22Rv1 (cell line): ENCODE measurements around the gene ASTN2.

Source experiments
- H3K27ac ChIP-seq: fragments of 450-650 bp; 2 replicates; pipeline ENCODE4 v1.5.1; 2017
- CTCF ChIP-seq: fragments of 450-650 bp; IDR thresholded peaks from 2 replicates; pipeline ENCODE4 v1.5.1; 2017; ENCODE audit warnings: mild to moderate bottlenecking
- ZFX ChIP-seq: fragments of 450-650 bp; IDR thresholded peaks from 2 replicates; pipeline ENCODE4 v1.6.1; 2017; ENCODE audit warnings: antibody characterized with exemption, borderline replicate concordance

Gene ASTN2

GRCh38 chr9:116623715-116624114, 791.1 kb downstream of the ASTN2 start:
- TF ChIP-seq CTCF (no peak), ZFX (no peak)
- H3K27ac ChIP-seq = no peak overlapping the region

GRCh38 chr9:116617389-116617788, 797.5 kb downstream of the ASTN2 start:
- H3K27ac ChIP-seq = no peak overlapping the region
- TF ChIP-seq ZFX (no peak), CTCF (no peak)

- TF ChIP-seq CTCF (no peak), ZFX (no peak)
- no peak overlapping the region for H3K27ac ChIP-seq
These were observed 798.4 kb downstream of the ASTN2 start for GRCh38 chr9:116616304-116616914.

GRCh38 chr9:116608064-116608463, 806.8 kb downstream of the ASTN2 start:
- H3K27ac ChIP-seq = no peak overlapping the region
- no peak for TF ChIP-seq ZFX

- TF ChIP-seq CTCF = no peak
- no peak for TF ChIP-seq ZFX
- no peak overlapping the region for H3K27ac ChIP-seq
These were observed 808.9 kb downstream of the ASTN2 start for GRCh38 chr9:116605904-116606341.

GRCh38 chr9:116605060-116605459, 809.8 kb downstream of the ASTN2 start:
- no peak overlapping the region for H3K27ac ChIP-seq
- no peak for TF ChIP-seq ZFX
- no peak for TF ChIP-seq CTCF

GRCh38 chr9:116604251-116604650, 810.6 kb downstream of the ASTN2 start:
- TF ChIP-seq ZFX = no peak
- no peak for TF ChIP-seq CTCF
- H3K27ac ChIP-seq = no peak overlapping the region
